Progenitor cell of endocrine pancreas (in vitro differentiated cells): Measurements from ENCODE around the gene CD40. TPM values are rescaled to one million over a fixed set of nuclear protein-coding genes. Genes with fewer than 3 reads are reported as not detected.

Experiments used
- DNase-seq: peaks from one replicate; pipeline ENCODE4 v3.0.0; 2021; ENCODE audit warnings: low spot score; ENCODE audit not compliant: unreplicated experiment
- H3K27ac Mint-ChIP-seq: 2 replicates; pipeline ENCODE4 v1.8.0; 2021; ENCODE audit warnings: mild to moderate bottlenecking, moderate library complexity, mixed read lengths
- H3K27me3 Mint-ChIP-seq: 2 replicates; pipeline ENCODE4 v1.8.0; 2021; ENCODE audit warnings: mixed read lengths
- H3K36me3 Mint-ChIP-seq: 2 replicates; pipeline ENCODE4 v1.8.0; 2022; ENCODE audit warnings: mixed read lengths; ENCODE audit not compliant: insufficient read depth
- H3K4me1 Mint-ChIP-seq: 2 replicates; pipeline ENCODE4 v1.8.0; 2021; ENCODE audit warnings: low read depth, mixed read lengths
- H3K4me3 Mint-ChIP-seq: 2 replicates; pipeline ENCODE4 v1.8.0; 2021; ENCODE audit warnings: low read depth, mild to moderate bottlenecking, moderate library complexity, mixed read lengths
- H3K9me3 Mint-ChIP-seq: 2 replicates; pipeline ENCODE4 v1.8.0; 2021; ENCODE audit warnings: low read depth, mixed read lengths
- total RNA-seq: library from RNA; stranded (reverse); gene quantifications from 2 replicates; pipeline ENCODE4 v1.2.1, GENCODE V29; 2021
- TF ChIP-seq, protein P1 (sequence below): fragments of 200-600 bp; sonication (generic); IDR thresholded peaks from one replicate; pipeline ENCODE4 v1.5.0; 2021; ENCODE audit warnings: antibody characterized with exemption, mild to moderate bottlenecking; ENCODE audit not compliant: unreplicated experiment

Gene CD40
- total RNA-seq, 1 donor from 2014 or later, result 1.5 TPM

DNA sequence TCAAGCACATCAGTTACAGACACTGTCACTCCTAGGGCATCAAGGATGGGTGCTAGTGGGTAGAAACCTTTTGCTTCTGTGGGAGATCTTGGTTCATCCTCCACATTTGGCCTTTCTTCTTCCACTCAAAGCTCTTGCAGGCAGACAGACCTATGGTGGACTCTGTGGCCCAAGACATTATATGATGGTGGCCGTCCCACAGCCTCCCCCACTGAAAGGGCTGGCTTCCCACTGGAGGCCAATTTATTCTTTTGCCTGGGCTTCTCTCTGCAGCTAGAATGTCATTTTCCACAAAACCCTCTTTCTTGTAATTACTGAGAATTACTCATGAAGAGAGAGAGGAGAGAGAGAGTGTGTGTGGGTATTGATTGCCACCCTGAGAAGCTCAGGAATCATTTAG is 43.8 kb downstream of the CD40 start:
- no peaks in the 10 kb centered on the region for H3K4me1 Mint-ChIP-seq
- H3K4me3 Mint-ChIP-seq, result no peak overlapping the region

DNA sequence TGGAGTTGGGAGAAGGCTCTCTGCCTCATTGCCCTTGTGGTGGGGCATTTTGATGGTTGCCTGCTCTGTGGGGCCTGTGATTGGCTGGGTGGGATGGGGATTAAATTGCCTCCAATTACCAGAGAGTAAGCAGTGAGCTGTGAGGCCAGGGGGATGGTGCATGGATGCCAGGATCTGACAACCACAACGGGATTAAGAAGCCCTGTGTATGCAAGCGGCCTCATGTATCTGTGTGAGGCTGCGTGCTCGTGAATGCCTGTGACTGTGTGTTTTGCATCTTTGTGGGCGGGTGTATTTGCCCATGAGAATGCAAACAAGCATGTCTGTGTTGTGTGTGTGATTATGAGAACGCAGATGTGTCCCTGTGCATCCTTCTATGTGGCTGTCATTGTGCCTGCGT is 46.1 kb downstream of the CD40 start:
- TF ChIP-seq, protein P1, sequence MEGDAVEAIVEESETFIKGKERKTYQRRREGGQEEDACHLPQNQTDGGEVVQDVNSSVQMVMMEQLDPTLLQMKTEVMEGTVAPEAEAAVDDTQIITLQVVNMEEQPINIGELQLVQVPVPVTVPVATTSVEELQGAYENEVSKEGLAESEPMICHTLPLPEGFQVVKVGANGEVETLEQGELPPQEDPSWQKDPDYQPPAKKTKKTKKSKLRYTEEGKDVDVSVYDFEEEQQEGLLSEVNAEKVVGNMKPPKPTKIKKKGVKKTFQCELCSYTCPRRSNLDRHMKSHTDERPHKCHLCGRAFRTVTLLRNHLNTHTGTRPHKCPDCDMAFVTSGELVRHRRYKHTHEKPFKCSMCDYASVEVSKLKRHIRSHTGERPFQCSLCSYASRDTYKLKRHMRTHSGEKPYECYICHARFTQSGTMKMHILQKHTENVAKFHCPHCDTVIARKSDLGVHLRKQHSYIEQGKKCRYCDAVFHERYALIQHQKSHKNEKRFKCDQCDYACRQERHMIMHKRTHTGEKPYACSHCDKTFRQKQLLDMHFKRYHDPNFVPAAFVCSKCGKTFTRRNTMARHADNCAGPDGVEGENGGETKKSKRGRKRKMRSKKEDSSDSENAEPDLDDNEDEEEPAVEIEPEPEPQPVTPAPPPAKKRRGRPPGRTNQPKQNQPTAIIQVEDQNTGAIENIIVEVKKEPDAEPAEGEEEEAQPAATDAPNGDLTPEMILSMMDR, result no peak

More for the DNA sequence above, 43.8 kb downstream of the CD40 start:
- no peak for DNase-seq
- Mint-ChIP-seq H3K9me3 (no peaks in the 10 kb centered on the region), H3K36me3 (no peaks in the 10 kb centered on the region), H3K27ac (no peak overlapping the region), H3K27me3 (peaks cover 29% of the 10 kb centered on the region)
- TF ChIP-seq, protein P1, result no peak

DNA sequence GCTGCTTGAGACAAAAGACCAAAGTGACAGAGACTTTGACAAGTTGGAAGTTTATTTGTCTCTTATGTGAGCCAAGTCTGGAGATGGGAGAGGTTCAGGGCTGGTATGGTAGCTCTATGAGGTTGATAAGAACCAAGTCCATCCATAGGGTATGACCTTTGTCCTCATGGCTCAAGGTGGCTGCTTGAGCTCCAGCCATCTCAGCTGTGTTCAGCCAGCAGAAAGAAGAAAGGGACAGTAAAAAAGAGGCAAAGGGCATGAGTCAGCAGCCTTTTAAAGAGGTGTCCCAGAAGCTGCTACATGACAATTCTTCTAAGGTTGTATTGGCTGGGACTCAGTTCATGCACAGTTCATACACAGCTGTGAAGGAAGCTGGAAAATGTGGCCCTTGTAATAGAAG is 49.0 kb downstream of the CD40 start:
- no peak overlapping the region for H3K27ac Mint-ChIP-seq
- TF ChIP-seq, protein P1, result no peak
- no peak overlapping the region for H3K4me3 Mint-ChIP-seq
- no peaks in the 10 kb centered on the region for H3K4me1 Mint-ChIP-seq
- no peaks in the 10 kb centered on the region for H3K9me3 Mint-ChIP-seq
- H3K27me3 Mint-ChIP-seq, result peaks cover 57% of the 10 kb centered on the region
- DNase-seq, result no peak
- no peaks in the 10 kb centered on the region for H3K36me3 Mint-ChIP-seq

More for the DNA sequence above, 46.1 kb downstream of the CD40 start:
- no peaks in the 10 kb centered on the region for H3K36me3 Mint-ChIP-seq
- H3K4me1 Mint-ChIP-seq, result no peaks in the 10 kb centered on the region
- H3K27me3 Mint-ChIP-seq, result peaks cover 35% of the 10 kb centered on the region
- H3K9me3 Mint-ChIP-seq, result no peaks in the 10 kb centered on the region
- H3K4me3 Mint-ChIP-seq, result no peak overlapping the region
- no peak overlapping the region for H3K27ac Mint-ChIP-seq
- no peak for DNase-seq

DNA sequence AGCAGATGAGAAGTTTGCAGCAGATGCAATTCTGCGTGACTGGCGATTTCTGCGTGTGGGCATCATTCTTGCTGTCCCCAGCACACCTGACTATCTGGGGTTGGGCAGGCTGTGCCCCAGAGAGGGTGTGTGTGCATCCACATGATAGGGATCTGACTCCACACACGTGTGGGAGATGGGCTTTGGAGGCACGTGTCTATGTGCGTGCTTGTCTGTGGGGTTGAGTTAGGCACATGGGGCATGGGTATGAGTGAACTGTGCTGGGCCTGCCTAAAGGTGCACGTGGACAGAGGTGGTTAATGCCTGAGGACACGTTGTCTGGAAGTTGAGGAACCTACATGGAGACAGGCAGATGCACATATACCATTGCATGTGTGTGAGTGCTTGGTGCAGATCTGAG is 50.3 kb downstream of the CD40 start:
- DNase-seq, result no peak
- Mint-ChIP-seq H3K36me3 (no peaks in the 10 kb centered on the region), H3K4me3 (no peak overlapping the region), H3K27me3 (peaks cover 63% of the 10 kb centered on the region), H3K4me1 (no peaks in the 10 kb centered on the region), H3K9me3 (no peaks in the 10 kb centered on the region), H3K27ac (no peak overlapping the region)
- TF ChIP-seq, protein P1, result no peak

DNA sequence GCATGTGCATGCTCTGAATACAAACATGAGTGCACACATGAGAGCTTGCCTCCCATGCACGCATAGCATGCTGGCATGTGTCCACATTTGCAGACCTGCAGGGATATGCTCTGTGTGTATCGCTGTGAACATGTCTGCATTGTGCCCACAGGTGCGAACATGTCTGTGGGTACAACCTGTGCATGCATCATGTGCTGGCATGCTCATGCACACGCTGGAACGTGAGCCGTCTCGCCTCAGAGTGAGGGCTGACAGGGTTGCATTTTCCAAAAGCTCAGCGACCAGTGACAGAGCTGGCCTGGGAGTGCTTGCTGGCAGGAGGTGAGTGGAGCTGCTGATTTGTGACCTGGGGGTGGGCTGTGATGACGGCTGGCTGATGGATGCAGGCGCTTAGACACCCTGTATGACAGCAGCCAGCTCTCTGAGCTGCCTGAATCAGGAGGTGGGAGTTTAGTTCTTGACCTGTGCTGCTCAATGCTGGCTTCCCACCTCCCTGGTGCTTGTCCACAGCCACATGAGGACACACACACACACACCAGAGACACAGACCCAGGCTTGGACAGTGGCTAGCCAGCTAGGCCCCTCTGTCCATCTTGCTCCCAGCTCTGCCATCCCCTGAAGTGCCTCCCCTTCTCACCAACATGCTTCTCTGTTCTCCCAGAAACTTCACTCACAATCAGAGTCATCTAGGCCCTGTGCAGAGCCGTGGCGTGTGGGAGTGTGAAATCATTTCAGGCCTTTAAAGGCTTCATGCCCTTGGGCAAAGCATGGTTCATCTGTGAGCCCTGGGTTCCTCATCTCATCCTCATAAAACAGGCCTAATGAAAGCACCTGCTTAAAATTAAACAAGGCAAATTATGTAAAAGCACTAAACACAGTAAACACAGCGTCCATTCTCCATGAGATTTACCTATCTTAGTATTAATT is 51.4 kb downstream of the CD40 start:
- Mint-ChIP-seq H3K27me3 (peaks cover 65% of the 10 kb centered on the region), H3K4me3 (no peak overlapping the region), H3K36me3 (no peaks in the 10 kb centered on the region), H3K27ac (no peak overlapping the region), H3K9me3 (no peaks in the 10 kb centered on the region), H3K4me1 (no peaks in the 10 kb centered on the region)
- TF ChIP-seq, protein P1, result no peak
- no peak for DNase-seq
